HG03280 (cell line): Measurements from ENCODE around the gene CCS.
A peak's percentile ranks its signal among the peaks of the same experiment; 100 is the strongest.
"Not testable (repeated sequence)": the region's sequence is repeated elsewhere in the genome, so short reads cannot be mapped to it uniquely, and the experiment has no call there.

Experiments
- ATAC-seq: cut with Tn5 transposase; IDR thresholded peaks from one replicate; pipeline ENCODE4 v1.9.1; 2021; ENCODE audit warnings: mild to moderate bottlenecking, moderate library complexity; ENCODE audit not compliant: unreplicated experiment

CCS gene, protein sequence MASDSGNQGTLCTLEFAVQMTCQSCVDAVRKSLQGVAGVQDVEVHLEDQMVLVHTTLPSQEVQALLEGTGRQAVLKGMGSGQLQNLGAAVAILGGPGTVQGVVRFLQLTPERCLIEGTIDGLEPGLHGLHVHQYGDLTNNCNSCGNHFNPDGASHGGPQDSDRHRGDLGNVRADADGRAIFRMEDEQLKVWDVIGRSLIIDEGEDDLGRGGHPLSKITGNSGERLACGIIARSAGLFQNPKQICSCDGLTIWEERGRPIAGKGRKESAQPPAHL

DNA sequence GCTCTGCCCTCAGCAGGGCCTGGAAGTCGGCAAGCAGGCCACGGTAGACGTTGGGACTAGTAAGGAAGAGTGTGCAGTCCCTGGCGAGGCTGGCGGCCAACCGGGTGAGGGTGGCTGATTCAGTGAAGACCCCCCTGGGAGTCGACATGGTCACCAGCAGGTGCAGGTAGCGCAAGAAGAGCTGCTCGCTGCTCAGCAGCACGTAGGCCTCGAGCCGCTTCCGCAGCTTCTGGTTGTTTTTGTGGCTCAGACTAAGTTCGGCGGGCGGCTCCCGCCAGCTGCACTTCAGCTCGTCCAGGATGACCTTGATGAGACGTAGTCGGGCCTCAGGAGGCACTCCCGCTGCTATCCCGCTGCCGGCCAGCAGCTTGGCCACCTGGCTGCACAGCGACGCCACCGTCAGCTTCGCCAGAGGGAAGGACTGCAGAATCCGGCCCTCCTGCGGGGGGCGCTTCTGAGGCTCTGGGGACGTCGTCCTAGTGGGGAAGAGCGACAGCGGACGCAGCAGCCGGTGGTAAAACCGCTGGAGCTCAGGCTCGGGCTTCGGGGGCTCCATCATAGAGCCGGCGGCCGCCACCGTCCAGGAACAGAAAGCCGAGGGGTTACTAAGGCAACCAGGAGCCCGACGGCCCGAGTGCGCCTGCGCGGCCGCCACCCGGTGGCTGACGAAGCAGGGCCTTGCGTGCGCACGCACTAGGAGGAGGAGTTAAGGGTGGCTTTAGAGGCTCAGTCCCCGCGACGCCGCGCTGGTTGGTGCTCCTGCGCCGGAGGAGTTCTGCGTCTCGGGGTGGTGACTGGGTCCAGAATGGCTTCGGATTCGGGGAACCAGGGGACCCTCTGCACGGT, at the start of gene CCS, which contains the start of gene CCDC87:
Gene CCS, plus strand, starts transcription at position 729 of the 846 bp plus-strand sequence. Its CDS starts 77 bp downstream, at position 806.
Gene CCDC87, minus strand, starts transcription at position 607 of the 846 bp plus-strand sequence. Its CDS starts 48 bp downstream, at position 559.
- ATAC-seq = peak; percentile 90

DNA sequence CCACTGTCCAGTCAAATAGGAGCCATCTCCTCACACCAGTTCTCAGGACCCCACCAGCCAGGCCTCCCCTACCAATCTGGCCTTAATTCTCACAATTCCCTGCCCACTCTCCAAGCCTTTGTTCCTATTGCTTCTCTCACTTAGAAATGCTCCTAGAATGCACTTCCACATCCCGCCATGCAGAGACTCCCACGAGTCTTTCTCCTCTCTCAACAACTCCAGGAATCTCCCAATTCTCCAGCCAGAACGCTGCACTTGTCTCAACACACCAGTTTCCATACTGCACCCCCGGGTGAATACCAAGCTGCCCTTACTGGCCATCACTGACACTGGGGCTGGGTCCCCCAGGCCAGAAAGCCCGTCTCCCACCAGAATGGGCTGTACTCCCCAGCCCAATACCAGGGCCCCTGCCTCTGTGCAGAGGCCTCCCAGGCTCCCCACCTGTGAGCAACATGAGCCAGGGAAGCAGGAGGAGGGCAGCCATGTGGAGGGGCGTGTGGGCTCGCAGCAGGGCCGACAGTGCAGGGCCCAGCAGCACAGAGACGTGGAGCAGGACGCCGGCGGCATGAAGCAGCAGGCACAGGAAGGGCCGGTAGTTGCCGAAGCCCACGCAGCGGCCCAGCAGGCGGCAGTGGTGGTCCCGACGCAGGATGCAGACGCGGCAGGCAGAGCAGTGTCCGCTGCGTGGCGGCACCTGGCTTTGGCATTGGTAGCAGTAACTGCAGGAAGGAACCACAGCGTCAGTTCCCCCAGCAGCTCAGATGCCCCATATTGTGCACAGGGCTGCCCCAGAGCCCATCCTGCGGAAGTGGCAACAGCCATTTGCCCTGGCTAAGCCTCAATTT, 49.5 kb upstream of the CCS start:
- no peak for ATAC-seq

DNA sequence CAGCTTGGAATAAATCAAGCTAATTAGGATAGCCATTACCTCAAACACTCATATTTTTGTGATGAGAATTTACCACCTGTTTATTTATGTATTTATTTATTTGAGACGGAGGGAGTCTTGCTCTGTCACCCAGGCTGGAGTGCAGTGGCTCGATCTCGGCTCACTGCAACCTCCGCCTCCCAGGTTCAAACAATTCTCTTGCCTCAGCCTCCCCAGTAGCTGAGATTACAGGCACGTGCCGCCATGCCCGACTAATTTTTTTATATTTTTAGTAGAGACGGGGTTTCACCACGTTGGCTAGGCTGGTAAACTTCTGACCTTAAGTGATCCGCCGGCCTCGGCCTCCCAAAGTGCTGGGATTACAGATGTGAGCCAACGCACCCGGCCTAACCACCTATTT, 48.0 kb upstream of the CCS start:
- not testable (repeated sequence) for ATAC-seq

DNA sequence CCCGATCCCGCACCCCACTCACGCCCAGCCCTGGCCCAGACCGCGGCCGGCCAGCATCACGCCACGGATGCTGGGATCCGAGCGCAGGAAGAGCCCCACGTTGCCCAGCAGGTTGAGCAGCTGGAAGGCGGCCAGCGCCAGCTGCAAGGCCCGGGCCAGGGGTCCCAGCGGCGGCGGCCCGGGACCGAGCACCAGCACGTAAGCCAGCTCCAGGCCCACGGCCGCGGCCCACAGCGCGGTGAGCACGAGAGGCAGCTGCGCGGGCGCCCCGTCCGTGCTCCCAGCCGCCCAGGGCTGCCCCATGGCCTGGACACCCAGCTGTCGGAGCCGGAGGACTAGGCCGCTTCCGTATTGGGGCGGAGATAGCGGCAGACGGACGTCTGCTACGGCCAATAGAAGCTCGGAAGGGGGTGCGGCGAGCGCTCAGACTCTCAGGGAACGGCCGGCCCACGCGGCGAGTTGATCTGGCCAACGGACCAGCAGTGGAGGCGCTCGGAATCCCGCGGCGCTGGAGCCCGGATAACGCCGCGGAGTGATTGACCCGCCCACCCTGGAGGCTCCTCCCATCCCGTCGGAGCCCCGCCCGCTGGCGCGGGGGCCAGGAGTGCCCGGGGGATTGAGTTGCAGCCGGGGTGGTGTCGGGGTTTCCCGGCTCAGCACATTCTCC, 47.2 kb upstream of the CCS start, which contains the start of gene ZDHHC24:
Gene ZDHHC24, minus strand, starts transcription at position 348 of the 667 bp plus-strand sequence. Its CDS starts 45 bp downstream, at position 303.
- peak; percentile 90 for ATAC-seq

DNA sequence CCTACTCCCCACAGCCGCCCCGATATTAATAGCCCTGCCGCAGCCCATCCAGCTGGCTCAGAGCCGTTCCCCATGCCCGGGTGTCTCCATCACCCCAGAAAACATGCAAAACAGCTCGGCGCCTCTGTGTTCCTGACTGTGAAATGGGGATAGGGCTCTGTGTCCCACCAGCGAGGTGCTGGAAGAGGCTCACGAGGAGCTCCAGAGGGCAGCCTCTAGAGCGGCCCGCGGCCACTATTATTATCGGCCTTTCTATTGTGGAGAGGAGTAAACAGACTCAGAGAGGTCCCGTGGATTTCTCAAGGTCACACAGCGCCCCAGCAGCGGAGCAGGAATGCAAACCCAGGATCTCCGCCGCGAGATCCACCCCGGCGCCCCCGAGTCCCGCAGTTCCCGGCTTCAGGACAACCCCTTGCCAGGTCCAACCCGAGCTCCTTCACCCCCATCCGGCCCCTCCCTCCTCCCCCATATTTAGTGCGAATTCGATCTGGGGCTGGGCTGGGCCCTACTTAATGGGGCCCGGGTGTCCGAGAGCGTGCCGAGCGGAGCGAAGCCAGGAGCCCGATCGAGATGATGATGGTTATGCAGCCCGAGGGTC, 46.5 kb upstream of the CCS start, which contains the start of gene ACTN3:
Gene ACTN3, plus strand, starts transcription at position 536 of the 598 bp plus-strand sequence. Its CDS starts 35 bp downstream, at position 571.
- ATAC-seq = no peak

DNA sequence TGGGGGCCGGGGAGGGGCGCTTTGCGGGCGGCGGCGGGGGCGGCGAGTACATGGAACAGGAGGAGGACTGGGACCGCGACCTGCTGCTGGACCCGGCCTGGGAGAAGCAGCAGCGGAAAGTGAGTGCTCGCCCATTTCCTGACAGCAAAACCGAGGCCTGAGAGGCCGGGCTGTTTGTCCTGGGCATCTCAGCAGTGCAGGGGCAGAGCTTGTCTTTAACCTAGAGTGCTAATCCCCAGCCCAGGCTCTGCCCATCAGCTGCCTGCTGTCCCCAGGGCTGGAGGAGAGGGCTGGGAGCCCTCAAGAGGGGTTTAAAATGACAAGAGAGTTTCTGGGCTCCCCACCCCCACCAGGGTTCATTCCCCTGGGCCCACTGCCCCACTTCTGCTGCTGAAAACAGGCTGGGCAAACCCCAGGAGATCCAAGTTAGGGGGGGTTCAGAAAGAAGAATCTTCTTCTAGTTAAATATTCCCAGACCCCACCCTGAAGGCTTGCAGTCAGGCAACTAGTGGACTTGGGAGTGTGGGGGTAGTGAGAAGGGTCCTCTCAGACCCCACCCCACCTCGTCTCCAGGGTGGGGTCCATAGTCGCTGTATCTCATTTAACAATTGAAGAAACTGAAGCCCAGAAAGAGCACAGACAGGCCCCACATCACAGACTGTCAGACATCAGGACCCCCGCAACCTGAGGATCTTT, 45.9 kb upstream of the CCS start:
- no peak for ATAC-seq

DNA sequence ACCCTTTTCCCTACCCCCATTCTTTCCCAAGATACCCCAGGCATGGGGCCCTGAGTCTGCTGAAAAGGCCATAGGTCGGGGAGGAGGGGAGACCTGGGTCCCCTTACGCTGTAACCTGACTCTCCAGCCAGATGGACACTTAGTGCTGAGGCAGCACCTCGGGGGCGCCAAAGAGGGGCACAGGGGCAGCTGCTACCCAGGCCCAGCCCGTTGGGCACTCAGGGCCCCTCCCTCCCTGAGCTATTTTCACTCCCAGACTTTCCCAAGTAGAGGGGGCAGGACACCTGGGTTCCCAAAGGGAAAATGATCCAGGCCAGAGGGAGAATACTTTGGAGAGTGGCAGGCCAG, 45.3 kb upstream of the CCS start:
- no peak for ATAC-seq

DNA sequence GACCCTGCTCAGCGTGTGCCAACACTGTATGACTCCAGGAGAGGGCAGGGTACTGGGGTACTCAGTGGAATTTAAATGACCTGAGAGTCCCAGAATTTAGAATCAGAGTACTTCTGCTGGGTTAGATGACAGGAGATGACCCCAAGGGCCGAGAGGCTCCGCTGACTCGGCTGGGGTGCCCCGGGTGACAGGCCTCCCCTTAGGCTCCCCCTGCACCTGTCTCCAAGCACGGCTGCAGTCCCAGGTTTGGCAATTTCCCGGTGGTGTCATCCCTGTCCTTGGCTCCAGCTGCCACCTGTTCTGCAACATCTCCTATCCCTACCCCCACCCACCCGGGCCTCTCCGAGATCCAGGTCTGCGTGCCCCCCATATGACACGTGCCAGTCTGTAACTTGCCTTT, 44.9 kb upstream of the CCS start:
- no peak for ATAC-seq

DNA sequence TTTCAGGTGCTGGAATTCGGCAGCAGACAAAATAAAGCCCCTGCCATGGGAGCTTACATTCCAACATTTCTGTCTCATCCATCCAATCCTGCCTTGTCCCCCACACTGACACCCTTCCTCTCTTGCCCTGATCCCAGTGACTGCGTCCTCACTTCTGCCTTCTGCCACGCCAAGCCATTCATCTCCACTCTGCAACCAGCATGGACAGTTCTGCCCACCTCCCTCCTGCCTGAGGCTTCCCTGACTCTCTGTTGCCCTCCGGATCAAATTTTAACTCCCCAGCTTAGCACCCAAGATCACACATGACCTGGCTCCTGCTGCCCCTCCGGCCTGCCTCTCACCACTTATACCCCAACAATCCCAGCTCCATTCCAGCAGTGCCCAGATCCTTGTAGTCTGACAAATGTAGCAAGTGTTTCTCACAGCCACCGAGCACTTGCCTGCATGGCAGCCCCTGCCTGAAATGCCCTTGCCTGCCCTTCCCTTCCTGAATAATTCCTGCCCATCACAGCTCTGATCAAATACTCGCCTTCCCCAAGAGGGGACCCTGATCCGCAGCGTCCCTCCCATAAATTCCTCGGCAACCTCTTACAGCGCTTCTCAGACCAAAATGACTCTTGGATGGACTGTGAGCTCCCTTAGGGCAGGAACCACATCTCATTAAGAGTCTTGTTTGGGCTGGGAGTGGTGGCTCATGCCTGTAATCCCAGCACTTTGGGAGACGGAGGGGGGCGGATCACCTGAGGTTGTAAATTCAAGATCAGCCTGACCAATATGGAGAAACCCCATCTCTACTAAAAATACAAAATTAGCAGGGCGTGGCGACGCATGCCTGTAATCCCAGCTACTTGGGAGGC, 44.0 kb upstream of the CCS start:
- no peak for ATAC-seq

DNA sequence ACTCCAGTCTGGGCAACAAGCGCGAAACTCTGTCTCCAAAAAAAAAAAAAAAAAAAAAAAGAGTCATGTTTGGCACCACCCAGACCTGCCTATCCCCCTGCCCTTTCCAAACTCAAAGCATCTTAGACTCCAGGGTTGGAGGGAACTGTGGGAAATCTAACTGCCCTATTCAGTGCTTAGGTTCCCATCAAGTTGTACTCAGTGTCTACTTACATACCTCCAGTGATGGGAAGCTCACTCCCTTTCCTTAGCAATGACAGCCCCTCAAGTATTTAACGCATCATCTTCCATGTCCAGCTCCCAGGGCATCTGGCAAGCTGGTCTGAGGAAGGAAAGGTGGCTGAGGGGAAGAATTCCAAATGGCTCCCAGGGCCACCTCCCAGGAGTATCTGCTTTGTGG, 43.3 kb upstream of the CCS start:
- ATAC-seq = no peak

DNA sequence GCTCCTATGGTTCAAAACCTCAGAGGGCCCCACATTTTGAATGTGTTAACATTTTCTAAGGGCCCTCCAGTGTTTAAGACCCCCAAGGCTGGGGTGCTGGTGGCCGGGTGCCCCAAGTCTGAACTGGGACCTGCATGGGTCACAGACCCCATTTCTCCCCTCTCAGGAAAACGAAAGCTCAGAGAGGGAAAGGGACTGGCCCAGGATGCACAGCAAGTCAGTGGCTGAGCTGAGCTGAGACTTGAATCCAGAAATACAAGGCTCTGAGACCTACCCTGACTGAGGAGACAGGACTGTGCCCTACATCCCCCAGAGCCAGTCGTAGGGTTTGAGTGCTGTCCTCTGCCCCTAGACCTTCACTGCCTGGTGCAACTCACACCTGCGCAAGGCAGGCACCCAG, 42.1 kb upstream of the CCS start:
- no peak for ATAC-seq

DNA sequence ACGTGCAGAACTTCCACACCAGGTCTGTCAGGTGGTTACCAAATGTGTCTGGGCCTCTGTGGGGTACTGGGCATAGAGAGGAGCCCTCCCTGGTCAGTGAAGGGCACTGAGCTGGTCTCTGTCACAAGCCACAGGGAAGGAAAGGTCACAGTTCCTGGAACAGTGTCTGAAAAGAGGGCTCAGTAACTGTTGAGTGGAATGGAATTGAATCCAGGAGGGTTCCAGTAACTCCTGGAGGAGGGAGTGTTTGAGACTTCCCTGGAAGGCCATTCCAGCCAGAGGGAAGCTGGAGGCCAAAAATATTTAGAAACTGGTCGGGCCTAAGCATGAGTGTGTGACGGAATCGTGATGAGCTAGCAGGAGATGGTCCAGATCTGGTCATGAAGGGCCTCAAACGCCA, 38.4 kb upstream of the CCS start:
- no peak for ATAC-seq

DNA sequence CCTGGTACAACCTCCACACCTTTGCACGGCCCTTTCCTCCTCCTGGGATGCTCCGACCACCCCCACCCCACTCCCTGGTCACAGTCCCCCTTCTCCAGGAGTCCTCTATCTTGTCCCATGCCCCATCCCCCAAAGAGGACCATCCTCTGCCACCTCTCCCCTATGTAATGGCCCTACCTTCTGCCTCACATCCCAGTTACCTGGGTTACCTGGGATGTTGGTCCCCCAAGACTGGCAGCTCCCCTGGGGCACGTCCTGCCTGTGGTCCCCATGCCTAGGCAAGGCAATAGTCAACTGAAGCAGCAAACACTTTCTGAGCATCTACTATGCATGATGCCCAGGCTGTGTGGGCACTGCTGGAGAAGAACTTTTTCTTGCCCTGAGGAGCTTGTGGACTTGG, 37.6 kb upstream of the CCS start:
- no peak for ATAC-seq

DNA sequence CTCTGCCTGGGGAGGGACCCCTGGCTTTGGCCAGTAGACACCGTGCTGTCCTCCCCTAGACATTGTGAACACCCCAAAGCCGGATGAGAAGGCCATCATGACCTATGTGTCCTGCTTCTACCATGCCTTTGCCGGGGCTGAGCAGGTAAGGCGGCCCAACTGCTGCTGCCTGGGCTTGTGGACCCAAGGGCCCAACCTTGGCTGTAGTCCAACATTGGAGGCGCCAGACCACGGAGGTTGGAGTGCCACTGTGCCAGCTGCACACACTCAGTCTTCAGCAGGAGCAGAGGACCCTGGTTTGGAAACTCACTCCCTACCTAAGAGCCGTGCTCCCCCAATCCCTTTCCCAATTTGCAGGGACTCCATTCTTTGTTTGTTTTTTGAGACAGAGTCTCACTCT, 36.9 kb upstream of the CCS start:
- ATAC-seq = no peak

DNA sequence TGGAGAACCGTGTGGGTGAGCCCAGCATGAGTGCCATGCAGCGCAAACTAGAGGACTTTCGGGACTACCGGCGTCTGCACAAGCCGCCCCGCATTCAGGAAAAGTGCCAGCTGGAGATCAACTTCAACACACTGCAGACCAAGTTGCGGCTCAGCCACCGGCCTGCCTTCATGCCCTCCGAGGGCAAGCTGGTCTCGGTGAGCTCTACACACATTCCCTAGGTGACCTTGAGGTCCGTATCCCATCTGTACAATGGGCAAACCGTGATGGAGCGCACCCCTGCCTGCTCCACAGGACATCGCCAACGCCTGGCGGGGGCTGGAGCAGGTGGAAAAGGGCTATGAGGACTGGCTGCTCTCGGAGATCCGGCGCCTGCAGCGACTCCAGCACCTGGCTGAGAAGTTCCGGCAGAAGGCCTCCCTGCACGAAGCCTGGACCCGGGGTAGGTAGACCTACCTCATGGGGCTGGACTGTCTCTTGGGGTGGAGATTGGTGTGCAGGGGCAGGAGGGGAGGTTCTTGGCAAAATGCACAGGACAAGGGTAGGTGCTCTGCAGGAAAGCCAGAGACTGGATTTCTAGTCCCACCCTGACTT, 35.2 kb upstream of the CCS start:
- ATAC-seq = no peak

DNA sequence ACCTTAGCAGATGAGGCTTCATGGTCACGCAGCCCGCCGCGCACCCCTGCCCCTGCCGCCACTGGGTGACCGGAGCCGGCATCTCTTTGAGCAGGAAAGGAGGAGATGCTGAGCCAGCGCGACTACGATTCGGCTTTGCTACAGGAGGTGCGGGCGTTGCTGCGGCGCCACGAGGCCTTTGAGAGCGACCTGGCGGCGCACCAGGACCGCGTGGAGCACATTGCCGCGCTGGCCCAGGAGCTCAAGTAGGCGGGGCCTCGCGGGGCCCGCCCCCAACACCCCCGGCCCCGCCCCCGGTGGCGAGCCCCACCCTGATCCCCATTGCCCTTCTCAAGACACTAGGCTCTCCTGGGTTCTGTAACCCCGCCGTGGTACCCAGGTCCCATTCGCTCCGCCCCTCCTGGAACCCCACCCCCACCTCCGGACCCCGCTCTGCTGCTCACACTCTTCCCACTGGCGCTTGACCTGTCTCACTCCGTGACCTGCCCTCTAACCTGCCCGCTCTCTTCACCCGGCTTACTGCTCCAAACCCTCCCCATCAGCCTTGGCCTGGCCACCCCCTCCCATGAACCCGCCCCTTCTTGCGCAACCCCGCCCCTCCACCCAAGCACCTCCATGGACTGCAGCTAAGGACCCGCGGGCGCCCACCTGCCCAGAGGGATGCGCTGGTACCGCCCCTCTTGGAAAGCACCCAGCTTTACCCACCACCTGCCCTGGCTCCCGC, 33.7 kb upstream of the CCS start:
- ATAC-seq = no peak

DNA sequence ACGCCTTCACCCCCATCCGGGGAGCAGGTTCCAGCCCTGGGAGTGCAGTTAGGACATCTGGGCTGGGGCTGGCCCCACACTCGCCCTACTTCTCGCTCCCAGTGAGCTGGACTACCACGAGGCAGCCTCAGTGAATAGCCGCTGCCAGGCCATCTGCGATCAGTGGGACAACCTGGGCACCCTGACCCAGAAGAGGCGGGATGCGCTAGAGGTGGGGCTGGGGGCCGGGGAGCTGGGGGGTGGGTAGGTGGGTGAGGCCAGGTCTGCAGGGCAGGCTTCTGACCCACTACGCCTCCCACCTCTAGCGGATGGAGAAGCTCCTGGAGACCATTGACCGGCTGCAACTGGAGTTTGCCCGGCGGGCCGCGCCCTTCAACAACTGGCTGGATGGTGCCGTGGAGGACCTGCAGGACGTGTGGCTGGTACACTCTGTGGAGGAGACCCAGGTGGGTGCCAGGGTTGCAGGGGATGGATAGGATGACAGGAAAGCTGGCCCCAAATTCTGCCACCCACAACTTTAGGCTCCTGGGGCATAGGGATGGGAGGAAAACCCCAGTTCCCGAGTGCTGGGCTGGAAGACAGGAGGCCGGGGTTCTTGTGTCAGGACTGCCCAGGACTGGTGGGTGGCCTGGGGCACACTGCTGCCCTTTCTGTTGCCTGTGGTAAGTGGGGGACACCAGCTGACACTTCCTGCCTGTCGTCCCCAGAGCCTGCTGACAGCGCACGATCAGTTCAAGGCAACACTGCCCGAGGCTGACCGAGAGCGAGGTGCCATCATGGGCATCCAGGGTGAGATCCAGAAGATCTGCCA, 32.9 kb upstream of the CCS start:
- ATAC-seq = no peak
